Panc1 (cell line): Measurements from ENCODE around the gene MMP15.
"Not testable (repeated sequence)": the region's sequence is repeated elsewhere in the genome, so short reads cannot be mapped to it uniquely, and the experiment has no call there.

Experiments
- CTCF ChIP-seq: fragments of 450-650 bp; IDR thresholded peaks from 2 replicates; pipeline ENCODE4 v1.5.1; 2017; ENCODE audit warnings: mild to moderate bottlenecking
- POLR2AphosphoS5 ChIP-seq: IDR thresholded peaks from 2 replicates; pipeline ENCODE4 v1.6.1; 2012; ENCODE audit warnings: mild to moderate bottlenecking, low read depth, low read length, moderate library complexity
- REST ChIP-seq, 2 experiments: IDR thresholded peaks; 2 replicates each; pipeline ENCODE4 v1.6.1; 2011 to 2012; ENCODE audit warnings: low read depth in 2 of 2, control low read depth in 1 of 2, low read length in 1 of 2, mild to moderate bottlenecking in 1 of 2, moderate library complexity in 1 of 2; ENCODE audit not compliant: insufficient read depth in 1 of 2
- SIN3A ChIP-seq: IDR thresholded peaks from 2 replicates; pipeline ENCODE4 v1.6.1; 2012; ENCODE audit warnings: low read depth, mild to moderate bottlenecking, low read length, moderate library complexity, borderline replicate concordance; ENCODE audit not compliant: insufficient read depth
- TCF7L2 ChIP-seq: IDR thresholded peaks from 2 replicates; pipeline ENCODE4 v1.6.1; 2011; ENCODE audit warnings: mild to moderate bottlenecking, low read depth, low read length, inconsistent platforms

DNA sequence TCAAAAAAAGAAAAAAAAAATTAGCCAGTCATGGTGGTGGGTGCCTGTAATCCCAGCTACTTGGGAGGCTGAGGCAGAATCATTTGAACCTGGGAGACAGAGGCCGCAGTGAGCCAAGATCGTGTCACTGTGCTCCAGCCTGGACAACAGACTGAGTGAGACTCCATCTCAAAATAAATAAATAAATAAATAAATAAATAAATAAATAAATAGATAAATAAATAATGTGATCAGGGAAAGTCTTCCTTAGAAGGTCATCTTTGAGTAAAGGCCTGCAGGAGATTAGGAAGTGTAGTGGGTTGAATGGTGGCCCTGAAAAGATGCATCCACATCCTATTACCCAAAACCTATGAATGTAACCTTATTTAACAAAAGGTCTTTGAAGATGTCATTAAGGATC, 47.5 kb downstream of the MMP15 start:
- TF ChIP-seq CTCF; REST (IDR thresholded peaks at IDR 0.05; ENCODE audit: insufficient read depth in 1 of 2, low read depth in 2 of 2, low read length in 1 of 2); TCF7L2; POLR2AphosphoS5; SIN3A: not testable (repeated sequence)
